H1 (cell line): ENCODE data around the gene SH2D5. TPM values are rescaled to one million over a fixed set of nuclear protein-coding genes. Genes with fewer than 3 reads are reported as not detected.

Experiments used
- CTCF ChIA-PET: fragments of 300-600 bp; sonication (Branson Sonifier 250); formaldehyde crosslinking; loops from one replicate; lab custom pipeline; 2021; ENCODE audit not compliant: partially characterized antibody; lab: Charles Lee
- POLR2A ChIA-PET: fragments of 300-600 bp; sonication (Branson Sonifier 250); formaldehyde crosslinking; loops from one replicate; lab custom pipeline; 2021; ENCODE audit warnings: inconsistent platforms; ENCODE audit not compliant: partially characterized antibody; lab: Charles Lee
- DNase-seq, 2 experiments: peaks; one replicate each; pipeline versions ENCODE4 v3.0.0 to v3.0.0-alpha.2; 2010 to 2022; ENCODE audit warnings: low spot score in 2 of 2, low read depth in 1 of 2, mixed read lengths in 1 of 2
- FAIRE-seq: peaks from 2 replicates; lab custom pipeline; 2011; peaks lifted over from hg19 to GRCh38; lab: Jason Lieb, UNC
- H2AFZ ChIP-seq: 2 replicates; pipeline ENCODE4 v1.8.1; 2012; ENCODE audit warnings: low read length, inconsistent platforms
- H2AK5ac ChIP-seq: 2 replicates; pipeline ENCODE4 v1.6.1; 2013; ENCODE audit warnings: low read depth, low read length
- H2BK120ac ChIP-seq: replicated peaks from 2 replicates; pipeline ENCODE3; 2013; ENCODE audit warnings: low read depth, low read length, inconsistent platforms
- H2BK12ac ChIP-seq: 2 replicates; pipeline ENCODE4 v1.6.1; 2013; ENCODE audit warnings: low read depth, low read length
- H2BK15ac ChIP-seq: 2 replicates; pipeline ENCODE4 v1.6.1; 2013; ENCODE audit warnings: low read length
- H2BK20ac ChIP-seq: 2 replicates; pipeline ENCODE4 v1.6.1; 2013; ENCODE audit warnings: low read length
- H2BK5ac ChIP-seq: 2 replicates; pipeline ENCODE4 v1.6.1; 2013; ENCODE audit warnings: low read depth, low read length
- H3K14ac ChIP-seq: 2 replicates; pipeline ENCODE4 v1.6.1; 2013; ENCODE audit warnings: inconsistent platforms; ENCODE audit not compliant: insufficient read length
- H3K18ac ChIP-seq: 2 replicates; pipeline ENCODE4 v1.6.1; 2013; ENCODE audit warnings: low read length; ENCODE audit errors: extremely low read depth
- H3K23ac ChIP-seq: 2 replicates; pipeline ENCODE4 v1.6.1; 2013; ENCODE audit warnings: inconsistent platforms; ENCODE audit not compliant: insufficient read length
- H3K23me2 ChIP-seq: 2 replicates; pipeline ENCODE4 v1.6.1; 2013; ENCODE audit warnings: low read depth, low read length
- H3K27ac ChIP-seq: 2 replicates; pipeline ENCODE4 v1.6.1; 2011; ENCODE audit warnings: low read depth, low read length, inconsistent platforms
- H3K27me3 ChIP-seq, 4 experiments: replicated peaks in 1 of 4; 1 replicate in 1 of 4; 2 replicates in 3 of 4; pipeline versions ENCODE4 v1.6.1 to v1.8.1; 2011 to 2013; ENCODE audit warnings: low read length in 3 of 4, mild to moderate bottlenecking in 3 of 4, inconsistent platforms in 2 of 4, mixed read lengths in 2 of 4, moderate library complexity in 1 of 4; ENCODE audit not compliant: control insufficient read depth in 3 of 4, insufficient read depth in 3 of 4; ENCODE audit errors: extremely low read depth in 1 of 4
- H3K36me3 ChIP-seq, 4 experiments: 2 replicates each; pipeline versions ENCODE4 v1.6.1 to v1.8.1; 2011 to 2013; ENCODE audit warnings: mild to moderate bottlenecking in 4 of 4, low read length in 3 of 4, moderate library complexity in 2 of 4, control low read depth in 1 of 4, inconsistent platforms in 1 of 4; ENCODE audit not compliant: insufficient read depth in 4 of 4, control insufficient read depth in 2 of 4
- H3K4ac ChIP-seq: replicated peaks from 2 replicates; pipeline ENCODE3; 2013; ENCODE audit warnings: low read length, low read depth, mixed read lengths, inconsistent platforms; ENCODE audit not compliant: insufficient read length
- H3K4me1 ChIP-seq, 4 experiments: replicated peaks in 1 of 4; 1 replicate in 1 of 4; 2 replicates in 3 of 4; pipeline versions ENCODE4 v1.6.1 to v1.8.1; 2011 to 2013; ENCODE audit warnings: low read length in 3 of 4, inconsistent platforms in 2 of 4, mixed read lengths in 1 of 4; ENCODE audit not compliant: insufficient read depth in 4 of 4, control insufficient read depth in 3 of 4
- H3K4me2 ChIP-seq, 2 experiments: 2 replicates each; pipeline versions ENCODE4 v1.6.1 to v1.8.1; 2011 to 2013; ENCODE audit warnings: low read depth in 2 of 2, low read length in 2 of 2, control low read depth in 1 of 2, inconsistent platforms in 1 of 2, mild to moderate bottlenecking in 1 of 2; ENCODE audit not compliant: insufficient read depth in 1 of 2
- H3K4me3 ChIP-seq, 4 experiments: fragments of 200-600, 300-600 bp in 1 of 4; sonication (generic), shearing (Covaris generic), sonication (Bioruptor Twin) in 1 of 4; 2 replicates each; pipeline versions ENCODE4 v1.5.1 to v1.8.1; 2011 to 2016; ENCODE audit warnings: low read length in 4 of 4, low read depth in 3 of 4, control low read depth in 2 of 4, inconsistent platforms in 2 of 4, mild to moderate bottlenecking in 2 of 4, mixed read lengths in 1 of 4, moderate library complexity in 1 of 4; ENCODE audit not compliant: insufficient read depth in 2 of 4; ENCODE audit errors: extremely low read depth in 1 of 4
- H3K56ac ChIP-seq: replicated peaks from 2 replicates; pipeline ENCODE3; 2013; ENCODE audit warnings: low read depth, mild to moderate bottlenecking, mixed read lengths, low read length, inconsistent platforms; ENCODE audit not compliant: insufficient read length
- H3K79me1 ChIP-seq: 2 replicates; pipeline ENCODE4 v1.6.1; 2013; ENCODE audit warnings: low read depth, low read length, control low read depth
- H3K79me2 ChIP-seq, 2 experiments: 2 replicates each; pipeline versions ENCODE4 v1.6.1 to v1.8.1; 2012 to 2013; ENCODE audit warnings: low read length in 2 of 2, mild to moderate bottlenecking in 2 of 2, inconsistent platforms in 1 of 2; ENCODE audit not compliant: insufficient read depth in 2 of 2, control insufficient read depth in 1 of 2
- H3K9ac ChIP-seq, 4 experiments: replicated peaks in 1 of 4; 1 replicate in 1 of 4; 2 replicates in 3 of 4; pipeline versions ENCODE4 v1.6.1 to v1.8.1; 2011 to 2013; ENCODE audit warnings: low read depth in 3 of 4, low read length in 3 of 4, control low read depth in 2 of 4, mild to moderate bottlenecking in 2 of 4, moderate library complexity in 2 of 4, inconsistent platforms in 1 of 4; ENCODE audit errors: extremely low read depth in 1 of 4
- H3K9me3 ChIP-seq, 2 experiments: 2 replicates each; pipeline versions ENCODE4 v1.6.1 to v1.8.1; 2012 to 2013; ENCODE audit warnings: mild to moderate bottlenecking in 2 of 2, moderate library complexity in 2 of 2, control low read depth in 1 of 2, inconsistent platforms in 1 of 2, low read depth in 1 of 2, low read length in 1 of 2, mixed read lengths in 1 of 2; ENCODE audit not compliant: insufficient read depth in 2 of 2
- H4K20me1 ChIP-seq, 2 experiments: replicated peaks in 1 of 2; 2 replicates each; pipeline versions ENCODE3 to v1.8.1; 2011 to 2013; ENCODE audit warnings: inconsistent platforms in 2 of 2, low read length in 2 of 2, mild to moderate bottlenecking in 1 of 2; ENCODE audit not compliant: insufficient read depth in 2 of 2, control insufficient read depth in 1 of 2
- H4K5ac ChIP-seq: 2 replicates; pipeline ENCODE4 v1.6.1; 2013; ENCODE audit warnings: low read length, low read depth, mixed read lengths, inconsistent platforms; ENCODE audit not compliant: insufficient read length
- H4K8ac ChIP-seq: 2 replicates; pipeline ENCODE4 v1.8.0; 2013; ENCODE audit warnings: mild to moderate bottlenecking, moderate library complexity, low read length, inconsistent platforms; ENCODE audit not compliant: insufficient read depth; ENCODE audit errors: extremely low read depth
- H4K91ac ChIP-seq: replicated peaks from 2 replicates; pipeline ENCODE3; 2013; ENCODE audit warnings: low read length, mixed read lengths, inconsistent platforms; ENCODE audit not compliant: insufficient read length
- CBX5 ChIP-seq: fragments of 300-800, 300-1000 bp; sonication (generic); IDR thresholded peaks from 2 replicates; pipeline ENCODE4 v1.7.1; 2016; ENCODE audit warnings: antibody characterized with exemption, low read length, low read depth
- POLR2A ChIP-seq, 2 experiments: IDR thresholded peaks; 1 replicate in 1 of 2; 2 replicates in 1 of 2; pipeline ENCODE4 v1.6.1; 2011; ENCODE audit warnings: low read depth in 2 of 2, low read length in 2 of 2, mild to moderate bottlenecking in 2 of 2; ENCODE audit errors: control extremely low read depth in 1 of 2
- RNF2 ChIP-seq: fragments of 200-900, 300-1000 bp; sonication (generic); IDR thresholded peaks from 2 replicates; pipeline ENCODE4 v1.7.1; 2016; ENCODE audit warnings: borderline replicate concordance, low read depth, mild to moderate bottlenecking, antibody characterized with exemption, low read length; ENCODE audit not compliant: poor library complexity, severe bottlenecking; ENCODE audit errors: missing control alignments
- SIX5 ChIP-seq: IDR thresholded peaks from 2 replicates; pipeline ENCODE4 v1.6.1; 2011; ENCODE audit warnings: mild to moderate bottlenecking, low read depth, low read length
- SP4 ChIP-seq: IDR thresholded peaks from 2 replicates; pipeline ENCODE4 v1.6.1; 2012; ENCODE audit warnings: low read length, inconsistent platforms
- TAF7 ChIP-seq: optimal IDR thresholded peaks from 2 replicates; pipeline ENCODE3; 2011; ENCODE audit warnings: low read depth, mild to moderate bottlenecking, inconsistent platforms, low read length, moderate library complexity, borderline replicate concordance
- ZNF274 ChIP-seq: IDR thresholded peaks from 2 replicates; pipeline ENCODE4 v1.7.0; 2012; ENCODE audit warnings: low read length, borderline replicate concordance; ENCODE audit errors: extremely low read depth
- WGBS, 2 experiments: shearing (Covaris generic) in 1 of 2; methylation state at CpG; one replicate each; pipeline versions ENCODE4 v1.1.6 to v1.1.7; 2013 to 2015; ENCODE audit warnings: low lambda C conversion rate in 2 of 2, mixed read lengths in 2 of 2, inconsistent platforms in 1 of 2, low coverage in 1 of 2, missing lambda C conversion rate in 1 of 2; ENCODE audit not compliant: insufficient replicate concordance in 2 of 2, insufficient coverage in 1 of 2, insufficient read length in 1 of 2; ENCODE audit errors: extremely low coverage in 1 of 2, missing lambda C conversion rate in 1 of 2; 5-methylcytosine and 5-hydroxymethylcytosine counted together
- polyA plus RNA-seq, 7 experiments: library from polyadenylated mRNA; depleted of rRNA in 3 of 7; stranded (reverse) in 5 of 7; unstranded in 2 of 7; fragments of >200 nt in 5 of 7; fragments of 200-250 nt in 2 of 7; gene quantifications; 1 replicate in 5 of 7; 2 replicates in 1 of 7; 4 replicates in 1 of 7; pipeline versions ENCODE4 v1.2.1 to v1.2.3, GENCODE V29; 2011 to 2013; ENCODE audit warnings: missing spikeins in 2 of 7, mixed read lengths in 2 of 7
- total RNA-seq: library from RNA; stranded (reverse); fragmentation: NEBNext Ultra II Directional; extraction: Animal tissue kit (Norgen Biotek cat#: 25700); gene quantifications from 2 replicates; pipeline ENCODE4 v1.2.1, GENCODE V29; 2021
- TF ChIP-seq, protein P1 (sequence below), 3 experiments: IDR thresholded peaks; 1 replicate in 2 of 3; 2 replicates in 1 of 3; pipeline versions ENCODE4 v1.5.1 to v1.6.1; 2011; ENCODE audit warnings: low read length in 3 of 3, mild to moderate bottlenecking in 3 of 3, inconsistent platforms in 2 of 3, low read depth in 1 of 3, moderate library complexity in 1 of 3; ENCODE audit not compliant: insufficient read depth in 1 of 3; ENCODE audit errors: control extremely low read depth in 1 of 3
- TF ChIP-seq, protein P2 (sequence below): IDR thresholded peaks from 2 replicates; pipeline ENCODE4 v1.6.1; 2012; ENCODE audit warnings: low read length, inconsistent platforms

SH2D5 gene
- total and polyA plus RNA-seq, 2 of the 8 experiments (the other 6 are each of a cell fraction or from before 2014, with no cell fraction given) = 13.2 to 18.4 TPM

- POLR2A ChIA-PET = interaction anchor here (2.2 kb wide), 1 partner anchor 10 kb away, joined by 9 read pairs; no protein-coding TSS in a partner anchor
- no peak overlapping the region for H3K27ac ChIP-seq
- TF ChIP-seq SP4 = no peak
- no peak for TF ChIP-seq POLR2A (IDR thresholded peaks at IDR 0.05; ENCODE audit: control extremely low read depth in 1 of 2, low read depth in 2 of 2, low read length in 2 of 2)
- TF ChIP-seq, protein P1, sequence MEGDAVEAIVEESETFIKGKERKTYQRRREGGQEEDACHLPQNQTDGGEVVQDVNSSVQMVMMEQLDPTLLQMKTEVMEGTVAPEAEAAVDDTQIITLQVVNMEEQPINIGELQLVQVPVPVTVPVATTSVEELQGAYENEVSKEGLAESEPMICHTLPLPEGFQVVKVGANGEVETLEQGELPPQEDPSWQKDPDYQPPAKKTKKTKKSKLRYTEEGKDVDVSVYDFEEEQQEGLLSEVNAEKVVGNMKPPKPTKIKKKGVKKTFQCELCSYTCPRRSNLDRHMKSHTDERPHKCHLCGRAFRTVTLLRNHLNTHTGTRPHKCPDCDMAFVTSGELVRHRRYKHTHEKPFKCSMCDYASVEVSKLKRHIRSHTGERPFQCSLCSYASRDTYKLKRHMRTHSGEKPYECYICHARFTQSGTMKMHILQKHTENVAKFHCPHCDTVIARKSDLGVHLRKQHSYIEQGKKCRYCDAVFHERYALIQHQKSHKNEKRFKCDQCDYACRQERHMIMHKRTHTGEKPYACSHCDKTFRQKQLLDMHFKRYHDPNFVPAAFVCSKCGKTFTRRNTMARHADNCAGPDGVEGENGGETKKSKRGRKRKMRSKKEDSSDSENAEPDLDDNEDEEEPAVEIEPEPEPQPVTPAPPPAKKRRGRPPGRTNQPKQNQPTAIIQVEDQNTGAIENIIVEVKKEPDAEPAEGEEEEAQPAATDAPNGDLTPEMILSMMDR (IDR thresholded peaks at IDR 0.05; ENCODE audit: control extremely low read depth in 1 of 3, insufficient read depth in 1 of 3, low read depth in 1 of 3, low read length in 3 of 3) = no peak
- TF ChIP-seq SIX5 = no peak
- TF ChIP-seq CBX5 = no peak
- TF ChIP-seq ZNF274 = no peak
- TF ChIP-seq TAF7 = no peak
- no peak for TF ChIP-seq RNF2
- TF ChIP-seq, protein P2, sequence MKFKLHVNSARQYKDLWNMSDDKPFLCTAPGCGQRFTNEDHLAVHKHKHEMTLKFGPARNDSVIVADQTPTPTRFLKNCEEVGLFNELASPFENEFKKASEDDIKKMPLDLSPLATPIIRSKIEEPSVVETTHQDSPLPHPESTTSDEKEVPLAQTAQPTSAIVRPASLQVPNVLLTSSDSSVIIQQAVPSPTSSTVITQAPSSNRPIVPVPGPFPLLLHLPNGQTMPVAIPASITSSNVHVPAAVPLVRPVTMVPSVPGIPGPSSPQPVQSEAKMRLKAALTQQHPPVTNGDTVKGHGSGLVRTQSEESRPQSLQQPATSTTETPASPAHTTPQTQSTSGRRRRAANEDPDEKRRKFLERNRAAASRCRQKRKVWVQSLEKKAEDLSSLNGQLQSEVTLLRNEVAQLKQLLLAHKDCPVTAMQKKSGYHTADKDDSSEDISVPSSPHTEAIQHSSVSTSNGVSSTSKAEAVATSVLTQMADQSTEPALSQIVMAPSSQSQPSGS = no peak
These were observed 48.9 kb downstream of the SH2D5 start for GRCh38 chr1:20683614-20684013.

More at GRCh38 chr1:20683614-20684013, 48.9 kb downstream of the SH2D5 start:
- no peaks in the 10 kb centered on the region; a peak in 1 of 7 replicates for H3K27me3 ChIP-seq
- no peak overlapping the region for H4K91ac ChIP-seq
- CTCF ChIA-PET = interaction anchor here (0.7 to 2.2 kb wide), 3 partner anchors 10 to 13 kb away, joined by 3 to 6 read pairs (median 4); no protein-coding TSS in a partner anchor
- no peak overlapping the region for H3K14ac ChIP-seq
- no peaks in the 10 kb centered on the region for H3K79me1 ChIP-seq
- H3K23me2 ChIP-seq = no peaks in the 10 kb centered on the region
- no peak overlapping the region for H2BK20ac ChIP-seq
- H3K4me3 ChIP-seq = no peak overlapping the region
- 93% methylated on average over 10 of the region's 10 CpGs; no CpG with 5 or more reads in 1 of the 2 experiments for WGBS, 2 experiments
- peaks cover 0 to 2% of the 10 kb centered on the region in 2 experiments for H4K20me1 ChIP-seq
- no peak overlapping the region for H2AFZ ChIP-seq
- no peaks in the 10 kb centered on the region for H3K79me2 ChIP-seq
- H4K8ac ChIP-seq = no peak overlapping the region; the same call in 1 of the 2 replicates
- H2BK5ac ChIP-seq = no peak overlapping the region
- no peak overlapping the region for H3K18ac ChIP-seq
- no peak overlapping the region for H3K4ac ChIP-seq
- H3K9me3 ChIP-seq = no peaks in the 10 kb centered on the region
- no peak overlapping the region for H2BK120ac ChIP-seq
- no peak overlapping the region for H3K9ac ChIP-seq
- H3K36me3 ChIP-seq = peaks cover 0 to 4% (median 0%) of the 10 kb centered on the region in 4 experiments; a peak in 1 of 8 replicates
- no peak overlapping the region for H2BK12ac ChIP-seq
- H3K4me2 ChIP-seq = no peak overlapping the region
- no peak overlapping the region for H4K5ac ChIP-seq
- no peaks in the 10 kb centered on the region; a peak in 1 of 7 replicates for H3K4me1 ChIP-seq
- H3K56ac ChIP-seq = no peak overlapping the region
- H3K23ac ChIP-seq = no peak overlapping the region
- no peak for FAIRE-seq
- H2BK15ac ChIP-seq = no peak overlapping the region
- DNase-seq = no peak
- H2AK5ac ChIP-seq = no peak overlapping the region
